Measurements from ENCODE around the gene RNF213.
"Not testable (repeated sequence)": the region's sequence is repeated elsewhere in the genome, so short reads cannot be mapped to it uniquely, and the experiment has no call there.

The RNF213 gene

DNA sequence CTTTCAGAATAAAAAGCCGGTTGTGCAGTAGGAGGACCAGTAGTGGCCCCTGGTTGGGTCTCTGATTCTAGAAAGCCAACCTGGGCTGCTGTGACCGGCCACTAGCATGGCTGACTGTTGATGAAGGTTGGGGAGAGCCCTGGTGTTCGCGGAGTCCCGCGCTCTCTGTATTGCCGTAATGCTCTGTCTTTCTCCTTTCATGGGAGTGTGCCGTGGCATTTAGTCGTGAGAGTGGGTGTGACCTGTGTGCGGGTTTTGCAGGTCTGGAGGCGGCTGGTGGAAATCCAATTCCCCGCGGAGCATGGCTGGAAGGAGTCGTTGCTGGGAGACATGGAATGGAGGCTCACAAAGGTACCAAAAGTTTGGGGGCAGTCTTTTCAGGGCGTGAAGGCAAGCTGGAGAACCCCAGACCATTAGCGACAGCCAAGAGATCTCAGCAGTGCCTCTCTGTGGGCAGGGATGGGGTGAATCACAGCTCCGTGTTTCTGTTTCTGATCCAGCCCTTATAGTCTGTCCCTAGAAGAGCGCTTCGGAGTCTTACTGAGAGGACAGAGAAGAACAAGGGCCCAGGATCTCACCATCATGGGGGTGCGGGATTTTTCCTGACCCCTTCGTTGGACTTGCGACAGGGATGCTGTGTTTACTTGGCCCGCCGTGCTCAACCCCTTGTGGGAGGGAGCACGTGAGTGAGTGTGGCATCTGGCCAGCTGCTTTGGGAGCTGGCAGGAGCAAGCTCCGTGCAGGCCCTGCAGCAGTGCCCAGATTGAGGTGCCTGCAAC is 56.5 kb downstream of the RNF213 start:
- no peak for DNase-seq (ENCODE audit: low read depth in 2 of 2)

GRCh38 chr17:80317706-80317980 is 57.0 kb downstream of the RNF213 start:
- no peak for DNase-seq (ENCODE audit: low read depth in 2 of 2)

GRCh38 chr17:80318166-80318565 is 57.5 kb downstream of the RNF213 start:
- no peak for DNase-seq (ENCODE audit: low read depth in 2 of 2)

- no peak for DNase-seq (ENCODE audit: low read depth in 2 of 2)
These were observed 58.8 kb downstream of the RNF213 start for GRCh38 chr17:80319262-80319998.

DNA sequence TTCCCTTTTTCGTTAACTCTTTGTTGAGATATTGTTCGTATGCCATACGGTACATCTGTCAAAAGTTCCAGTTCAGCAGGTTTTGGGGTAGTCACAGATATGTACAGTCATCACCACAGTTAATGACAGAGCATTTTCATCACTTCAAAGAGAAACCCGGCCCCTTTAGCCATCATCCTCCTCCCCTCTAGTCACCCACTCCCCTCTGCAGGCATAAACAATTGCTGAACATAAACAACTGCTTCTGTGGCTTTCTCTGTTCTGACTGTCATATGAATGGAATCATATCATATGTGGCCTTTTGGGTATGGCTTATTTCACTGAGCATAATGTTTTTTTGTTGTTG is 59.3 kb downstream of the RNF213 start:
- no peak for DNase-seq (ENCODE audit: low read depth in 2 of 2)

- DNase-seq (ENCODE audit: low read depth in 2 of 2) = no peak
These were observed 59.8 kb downstream of the RNF213 start for GRCh38 chr17:80320496-80320895.

GRCh38 chr17:80322864-80323263 is 62.2 kb downstream of the RNF213 start:
- DNase-seq (ENCODE audit: low read depth in 2 of 2) = no peak

- no peak for DNase-seq (ENCODE audit: low read depth in 2 of 2)
These were observed 63.3 kb downstream of the RNF213 start for GRCh38 chr17:80323982-80324381.

GRCh38 chr17:80327518-80327917 is 66.9 kb downstream of the RNF213 start:
- no peak for DNase-seq (ENCODE audit: low read depth in 2 of 2)

GRCh38 chr17:80328634-80329380 is 68.2 kb downstream of the RNF213 start:
- DNase-seq (ENCODE audit: low read depth in 2 of 2) = no peak

GRCh38 chr17:80329421-80329820 is 68.8 kb downstream of the RNF213 start:
- not testable (repeated sequence) for DNase-seq (ENCODE audit: low read depth in 2 of 2)

GRCh38 chr17:80330276-80330675 is 69.6 kb downstream of the RNF213 start:
- no peak for DNase-seq (ENCODE audit: low read depth in 2 of 2)

DNA sequence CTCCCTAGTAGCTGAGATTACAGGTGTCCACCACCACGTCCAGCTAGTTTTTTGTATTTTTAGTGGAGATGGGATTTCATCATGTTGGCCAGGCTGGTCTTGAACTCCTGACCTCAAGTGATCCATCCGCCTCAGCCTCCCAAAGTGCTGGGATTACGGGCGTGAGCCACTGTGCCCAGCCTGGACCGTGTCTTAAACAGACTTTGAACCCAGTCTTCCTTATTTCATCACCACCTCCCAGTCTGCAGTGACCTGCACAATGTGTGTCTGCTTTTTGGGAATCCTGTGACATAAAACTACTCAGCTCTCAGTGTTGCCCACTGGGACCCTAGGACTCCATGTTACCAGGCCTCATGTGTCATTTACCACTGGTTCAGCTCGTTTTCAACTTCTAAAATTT is 70.3 kb downstream of the RNF213 start:
- DNase-seq (ENCODE audit: low read depth in 2 of 2) = not testable (repeated sequence)

DNA sequence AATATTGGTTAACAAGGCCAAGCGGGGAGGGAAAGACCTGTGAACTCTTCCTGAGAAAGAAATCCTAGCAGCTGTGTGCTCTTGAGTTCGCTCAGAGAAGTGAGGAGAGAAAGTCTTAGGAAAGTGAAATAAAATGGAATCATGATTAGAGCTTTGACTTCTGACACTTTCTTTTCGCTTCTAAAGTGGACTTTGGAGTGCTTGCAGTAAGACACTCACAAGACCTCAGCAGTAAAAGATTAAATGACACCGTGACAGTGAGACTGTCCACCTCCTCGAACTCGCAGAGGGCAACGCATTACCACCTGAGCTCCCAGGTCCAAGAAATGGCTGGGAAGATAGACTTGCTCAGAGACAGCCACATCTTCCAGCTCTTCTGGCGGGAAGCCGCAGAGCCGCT is 71.2 kb downstream of the RNF213 start:
- DNase-seq (ENCODE audit: low read depth in 2 of 2) = no peak

- DNase-seq (ENCODE audit: low read depth in 2 of 2) = no peak
These were observed 76.7 kb downstream of the RNF213 start for GRCh38 chr17:80337195-80337895.

GRCh38 chr17:80339118-80339517 is 78.5 kb downstream of the RNF213 start:
- DNase-seq (ENCODE audit: low read depth in 2 of 2) = no peak

DNA sequence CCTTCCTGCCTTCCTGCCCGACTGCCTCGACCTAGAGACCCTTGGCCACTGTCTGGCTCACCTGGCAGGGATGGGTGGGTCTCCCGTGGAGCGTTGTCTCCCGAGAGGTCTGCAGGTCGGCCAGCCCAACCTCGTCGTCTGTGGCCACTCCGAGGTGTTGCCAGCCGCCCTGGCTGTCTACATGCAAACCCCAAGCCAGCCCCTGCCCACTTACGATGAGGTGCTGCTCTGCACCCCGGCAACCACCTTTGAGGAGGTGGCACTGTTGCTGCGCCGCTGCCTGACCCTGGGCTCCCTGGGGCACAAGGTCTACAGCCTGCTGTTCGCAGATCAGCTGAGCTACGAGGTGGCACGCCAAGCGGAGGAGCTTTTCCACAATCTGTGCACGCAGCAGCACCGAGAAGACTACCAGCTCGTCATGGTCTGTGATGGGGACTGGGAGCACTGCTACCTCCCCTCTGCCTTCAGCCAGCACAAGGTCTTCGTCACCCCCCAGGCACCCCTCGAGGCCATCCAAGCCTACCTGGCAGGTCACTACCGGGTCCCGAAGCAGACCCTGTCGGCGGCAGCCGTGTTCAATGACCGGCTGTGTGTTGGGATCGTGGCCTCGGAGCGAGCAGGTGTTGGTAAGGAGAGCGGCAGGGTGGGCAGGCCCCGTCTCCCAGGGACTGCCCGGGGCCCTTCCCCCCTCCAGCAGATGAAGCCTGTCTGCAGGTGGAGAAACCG is 79.2 kb downstream of the RNF213 start:
- no peak for DNase-seq (ENCODE audit: low read depth in 2 of 2)

DNA sequence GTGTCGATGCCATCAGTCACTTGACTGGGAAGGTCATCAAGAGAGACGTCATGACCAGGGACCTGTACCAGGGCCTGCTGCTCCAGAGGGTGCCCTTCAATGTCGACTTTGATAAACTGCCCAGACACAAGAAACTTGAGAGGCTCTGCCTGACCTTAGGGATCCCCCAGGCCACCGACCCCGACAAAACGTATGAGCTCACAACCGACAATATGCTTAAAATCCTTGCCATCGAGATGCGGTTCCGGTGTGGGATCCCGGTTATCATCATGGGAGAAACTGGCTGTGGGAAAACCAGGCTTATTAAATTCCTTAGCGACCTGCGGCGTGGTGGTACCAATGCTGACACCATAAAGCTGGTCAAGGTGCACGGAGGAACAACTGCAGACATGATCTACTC is 84.7 kb downstream of the RNF213 start:
- DNase-seq (ENCODE audit: low read depth in 2 of 2) = no peak

DNA sequence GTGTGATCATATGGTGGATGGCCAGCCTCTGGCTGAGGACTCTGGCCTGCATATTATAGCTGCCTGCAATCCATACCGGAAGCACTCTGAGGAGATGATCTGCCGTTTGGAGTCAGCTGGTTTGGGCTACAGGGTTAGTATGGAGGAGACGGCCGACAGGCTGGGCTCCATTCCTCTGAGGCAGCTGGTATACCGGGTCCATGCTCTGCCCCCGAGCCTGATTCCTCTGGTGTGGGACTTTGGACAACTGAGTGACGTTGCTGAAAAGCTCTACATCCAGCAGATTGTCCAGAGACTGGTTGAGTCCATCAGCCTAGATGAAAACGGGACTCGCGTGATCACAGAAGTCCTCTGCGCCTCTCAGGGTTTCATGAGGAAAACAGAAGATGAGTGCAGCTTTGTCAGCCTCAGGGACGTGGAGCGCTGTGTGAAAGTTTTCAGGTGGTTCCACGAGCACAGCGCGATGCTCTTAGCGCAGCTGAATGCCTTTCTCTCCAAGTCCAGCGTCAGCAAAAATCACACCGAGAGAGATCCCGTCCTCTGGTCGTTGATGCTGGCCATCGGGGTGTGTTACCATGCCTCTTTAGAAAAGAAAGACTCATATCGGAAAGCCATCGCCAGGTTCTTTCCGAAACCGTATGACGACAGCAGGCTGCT is 85.3 kb downstream of the RNF213 start:
- no peak for DNase-seq (ENCODE audit: low read depth in 2 of 2)

DNA sequence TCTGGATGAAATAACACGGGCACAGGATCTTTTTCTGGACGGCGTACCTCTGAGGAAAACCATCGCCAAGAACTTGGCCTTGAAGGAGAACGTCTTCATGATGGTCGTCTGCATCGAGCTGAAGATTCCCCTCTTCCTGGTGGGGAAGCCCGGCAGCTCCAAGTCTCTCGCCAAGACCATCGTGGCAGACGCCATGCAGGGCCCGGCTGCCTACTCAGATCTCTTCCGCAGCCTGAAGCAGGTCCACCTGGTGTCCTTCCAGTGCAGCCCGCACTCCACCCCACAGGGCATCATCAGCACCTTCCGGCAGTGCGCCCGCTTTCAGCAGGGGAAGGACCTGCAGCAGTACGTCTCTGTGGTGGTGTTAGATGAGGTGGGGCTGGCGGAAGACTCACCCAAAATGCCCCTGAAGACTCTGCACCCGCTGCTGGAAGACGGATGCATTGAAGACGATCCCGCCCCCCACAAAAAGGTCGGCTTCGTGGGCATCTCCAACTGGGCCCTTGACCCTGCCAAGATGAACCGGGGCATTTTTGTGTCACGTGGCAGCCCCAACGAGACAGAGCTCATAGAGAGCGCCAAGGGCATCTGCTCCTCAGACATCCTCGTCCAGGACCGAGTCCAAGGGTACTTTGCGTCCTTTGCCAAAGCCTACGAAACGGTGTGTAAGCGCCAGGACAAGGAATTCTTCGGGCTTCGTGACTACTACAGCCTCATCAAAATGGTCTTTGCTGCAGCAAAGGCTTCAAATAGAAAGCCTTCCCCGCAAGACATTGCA is 86.0 kb downstream of the RNF213 start:
- DNase-seq (ENCODE audit: low read depth in 2 of 2) = no peak
